ENCODE measurements around the gene THOP1.

THOP1 gene

DNA sequence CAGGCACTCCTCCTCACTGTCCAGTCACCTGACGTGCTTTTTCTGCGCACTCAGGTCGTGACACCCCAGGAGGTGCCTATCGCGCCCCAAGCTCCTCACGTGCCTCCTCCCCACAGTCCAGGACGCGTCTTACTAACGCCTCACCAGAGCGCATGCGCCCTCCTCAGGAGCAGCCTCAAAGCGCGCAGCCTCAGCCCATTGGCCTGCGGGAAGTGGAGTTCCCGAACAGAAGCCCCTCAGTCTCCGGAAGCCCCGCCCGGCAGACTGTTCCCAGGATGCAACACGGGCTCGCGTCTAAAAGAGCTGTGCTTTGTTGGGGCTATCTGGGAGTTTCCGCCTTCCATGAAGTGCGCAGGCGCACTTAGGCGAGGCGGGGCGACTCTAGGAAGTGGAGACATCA lies 73.6 kb downstream of the THOP1 start:
- DNase-seq = no peak

DNA sequence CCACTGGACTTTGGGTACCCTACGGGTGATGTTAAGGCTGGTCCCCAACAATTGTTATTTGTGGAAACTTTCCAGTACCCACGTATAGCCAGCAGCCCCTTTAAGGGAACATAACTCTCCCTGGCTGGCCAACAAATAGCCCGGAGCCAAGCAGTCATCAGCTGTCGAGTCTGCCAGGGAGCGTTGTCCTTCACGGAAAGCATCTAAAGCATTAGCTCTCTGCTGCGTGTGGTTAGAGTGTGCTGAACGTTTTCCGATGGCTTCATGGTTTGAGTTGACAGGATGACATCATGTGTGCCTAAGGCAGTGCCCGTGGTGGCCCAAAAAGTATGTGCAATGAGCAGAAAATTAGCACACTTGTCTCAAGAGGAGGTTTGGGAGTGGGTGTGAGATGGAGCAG lies 78.5 kb downstream of the THOP1 start:
- DNase-seq = no peak
